Muscle layer of colon (tissue), 2 donors: ENCODE results near the gene XYLT2.
"Not testable (repeated sequence)": the region's sequence is repeated elsewhere in the genome, so short reads cannot be mapped to it uniquely, and the experiment has no call there.

ENCODE experiments used
- H3K27ac ChIP-seq: one replicate; pipeline ENCODE4 v1.7.0; 2013; ENCODE audit warnings: low read depth, mild to moderate bottlenecking, low read length, moderate library complexity
- H3K27me3 ChIP-seq, 2 donors: one replicate each; pipeline ENCODE4 v1.7.0; 2013; ENCODE audit warnings: low read length in 2 of 2, mild to moderate bottlenecking in 2 of 2; ENCODE audit not compliant: insufficient read depth in 2 of 2, control insufficient read depth in 1 of 2
- H3K36me3 ChIP-seq: one replicate; pipeline ENCODE4 v1.7.0; 2013; ENCODE audit warnings: mild to moderate bottlenecking, low read length; ENCODE audit not compliant: insufficient read depth
- H3K4me1 ChIP-seq: one replicate; pipeline ENCODE4 v1.7.0; 2013; ENCODE audit warnings: mild to moderate bottlenecking, low read length; ENCODE audit not compliant: insufficient read depth
- H3K4me3 ChIP-seq, 2 donors: one replicate each; pipeline ENCODE4 v1.7.0; 2013; ENCODE audit warnings: low read length in 2 of 2, low read depth in 1 of 2, mild to moderate bottlenecking in 1 of 2, moderate library complexity in 1 of 2
- H3K9ac ChIP-seq: one replicate; pipeline ENCODE4 v1.7.0; 2013; ENCODE audit warnings: low read length
- H3K9me3 ChIP-seq: one replicate; pipeline ENCODE4 v1.7.0; 2013; ENCODE audit warnings: mild to moderate bottlenecking, low read length
- donor health status: abdominal sarcoma.
- donor health status: Adenocarcinoma of cecum.

XYLT2 gene

DNA sequence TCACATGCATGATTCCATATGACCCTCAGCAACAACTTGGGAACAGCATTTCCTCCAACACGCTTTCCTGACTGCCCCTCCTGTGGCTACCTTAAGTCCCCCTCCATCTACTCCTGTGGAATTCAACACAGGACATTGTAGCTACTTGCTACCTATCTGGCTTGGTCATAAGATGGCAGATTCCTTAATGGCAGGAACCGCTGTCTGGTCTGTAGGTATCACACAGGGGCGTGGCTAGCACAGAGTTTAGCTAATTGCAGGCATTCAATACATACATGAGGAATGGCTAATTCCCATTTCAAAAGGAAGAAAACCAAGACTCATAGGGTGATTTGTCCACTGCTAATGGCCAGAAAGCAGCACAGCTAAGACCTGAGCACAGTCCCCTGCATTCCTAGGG is 42.8 kb downstream of the XYLT2 start:
- no peaks in the 10 kb centered on the region for H3K9me3 ChIP-seq
- H3K4me3 ChIP-seq, result no peak overlapping the region
- H3K36me3 ChIP-seq, result peaks cover 92% of the 10 kb centered on the region

GRCh38 chr17:50389534-50389933 is 43.6 kb downstream of the XYLT2 start:
- Histone ChIP-seq H3K4me1 (no peaks in the 10 kb centered on the region), H3K4me3 (no peak overlapping the region), H3K36me3 (peaks cover 92% of the 10 kb centered on the region), H3K27me3 (no peaks in the 10 kb centered on the region), H3K27ac (no peak overlapping the region), H3K9ac (no peak overlapping the region), H3K9me3 (no peaks in the 10 kb centered on the region)

More for the DNA sequence above, 42.8 kb downstream of the XYLT2 start:
- Histone ChIP-seq H3K4me1 (no peaks in the 10 kb centered on the region), H3K27me3 (no peaks in the 10 kb centered on the region), H3K27ac (no peak overlapping the region), H3K9ac (no peak overlapping the region)

DNA sequence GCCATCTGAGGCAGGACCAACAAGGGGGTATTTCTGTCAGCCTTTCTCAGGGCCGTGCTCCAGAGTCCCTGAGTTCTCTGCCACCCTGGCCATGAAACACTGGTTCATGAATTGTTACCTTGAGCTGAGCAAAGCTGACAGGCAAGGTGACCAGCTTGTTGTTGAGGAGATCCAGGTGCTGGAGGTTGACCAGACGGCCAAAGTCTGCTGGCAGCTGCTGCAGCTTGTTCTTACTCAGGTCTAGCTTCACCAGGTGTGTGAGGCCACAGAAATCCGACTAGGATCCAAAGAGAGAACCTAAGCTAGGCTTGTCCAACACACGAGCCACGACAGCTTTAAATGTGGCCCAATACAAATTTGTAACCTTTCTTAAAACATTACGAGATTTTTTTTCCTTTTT is 46.7 kb downstream of the XYLT2 start:
- Histone ChIP-seq H3K27me3 (no peaks in the 10 kb centered on the region), H3K36me3 (peaks cover 64% of the 10 kb centered on the region), H3K9me3 (no peaks in the 10 kb centered on the region), H3K9ac (no peak overlapping the region), H3K4me1 (peaks cover 15% of the 10 kb centered on the region), H3K4me3 (no peak overlapping the region), H3K27ac (no peak overlapping the region)

- no peak overlapping the region for H3K27ac ChIP-seq
- H3K9ac ChIP-seq, result no peak overlapping the region
- H3K9me3 ChIP-seq, result no peaks in the 10 kb centered on the region
- no peaks in the 10 kb centered on the region for H3K27me3 ChIP-seq
- peaks cover 19% of the 10 kb centered on the region for H3K4me1 ChIP-seq
- no peak overlapping the region for H3K4me3 ChIP-seq
- peaks cover 53% of the 10 kb centered on the region for H3K36me3 ChIP-seq
Observed at GRCh38 chr17:50393700-50394099, 47.8 kb downstream of the XYLT2 start.

DNA sequence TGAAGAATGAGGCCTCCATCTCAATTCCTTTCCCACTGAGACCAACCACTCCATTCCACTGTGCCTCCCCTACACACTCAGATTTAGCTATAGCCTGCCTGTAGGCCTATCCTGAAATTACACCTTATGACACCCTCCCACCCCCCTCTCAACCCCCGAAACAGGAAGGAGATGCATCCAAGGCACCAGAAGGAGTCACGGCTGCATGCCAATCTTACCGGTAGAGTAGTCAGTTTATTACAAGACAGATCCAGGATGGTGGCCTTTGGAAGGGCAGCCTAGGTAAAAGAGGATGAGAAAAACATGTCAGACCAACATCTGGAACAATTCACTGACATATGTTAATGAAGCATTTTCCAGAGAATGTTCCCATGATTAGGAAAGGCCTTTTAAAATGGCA is 48.8 kb downstream of the XYLT2 start:
- Histone ChIP-seq H3K27me3 (no peaks in the 10 kb centered on the region), H3K9me3 (no peaks in the 10 kb centered on the region), H3K4me3 (no peak overlapping the region), H3K36me3 (peaks cover 44% of the 10 kb centered on the region), H3K27ac (no peak overlapping the region), H3K4me1 (peaks cover 19% of the 10 kb centered on the region), H3K9ac (no peak overlapping the region)

DNA sequence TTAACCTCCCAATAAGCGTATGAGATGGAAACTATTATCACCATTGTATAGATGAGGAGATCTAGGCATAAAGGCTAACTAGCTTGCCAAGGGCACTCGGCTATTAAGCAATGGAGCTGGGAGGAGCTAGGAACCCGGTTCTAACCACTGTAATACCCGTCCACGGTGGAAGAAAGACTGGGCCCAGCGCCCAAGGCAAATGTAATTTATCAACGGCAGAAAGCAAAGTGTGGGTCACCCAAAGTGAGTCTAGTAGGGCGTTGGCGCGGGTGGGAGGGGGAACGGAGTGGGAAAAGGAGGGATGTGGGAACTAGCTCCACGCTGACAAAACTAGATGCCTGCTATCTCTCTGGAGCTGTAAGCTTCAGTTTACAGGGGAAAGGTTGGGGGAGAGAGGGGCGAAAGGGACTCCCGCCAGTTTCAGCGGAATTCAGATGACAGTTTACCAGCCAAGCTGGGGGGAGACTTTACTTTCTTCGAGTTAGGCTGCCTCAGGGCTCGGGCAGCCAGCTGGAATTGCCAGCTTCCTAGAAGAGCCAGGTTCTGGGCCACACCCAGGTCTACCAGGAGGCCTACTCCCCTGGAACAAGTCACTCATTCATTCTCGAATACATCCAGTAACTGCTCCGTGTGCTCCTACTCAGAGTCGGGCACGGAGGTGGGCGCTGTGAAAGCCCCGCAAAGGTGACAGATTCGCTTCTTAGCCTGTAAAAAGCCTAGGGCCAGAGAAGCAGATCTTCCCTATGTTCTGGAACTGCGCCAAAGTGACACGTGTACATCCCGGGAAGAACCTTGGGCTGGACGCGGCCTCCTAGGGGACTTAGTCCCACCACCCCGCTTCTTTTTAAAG is 50.6 kb downstream of the XYLT2 start:
- Histone ChIP-seq H3K4me3 (peak overlapping the region; percentile 77 to 97), H3K9me3 (no peaks in the 10 kb centered on the region), H3K27me3 (no peaks in the 10 kb centered on the region), H3K36me3 (peaks cover 33% of the 10 kb centered on the region), H3K4me1 (peaks cover 19% of the 10 kb centered on the region), H3K27ac (peak overlapping the region; percentile 54), H3K9ac (peak overlapping the region; percentile 90)

- Histone ChIP-seq H3K9me3 (no peaks in the 10 kb centered on the region), H3K36me3 (peaks cover 25% of the 10 kb centered on the region), H3K4me1 (peaks cover 19% of the 10 kb centered on the region), H3K4me3 (peak within 1 kb of the TSS; percentile 77 to 97), H3K27ac (peak within 1 kb of the TSS; percentile 54), H3K9ac (peak within 1 kb of the TSS; percentile 90), H3K27me3 (no peaks in the 10 kb centered on the region)
Observed at GRCh38 chr17:50397111-50397918, 51.4 kb downstream of the XYLT2 start, which contains the start of gene LRRC59. Gene LRRC59 (minus strand): TSS chr17:50397523. CDS start chr17:50397317, 206 bp downstream.

DNA sequence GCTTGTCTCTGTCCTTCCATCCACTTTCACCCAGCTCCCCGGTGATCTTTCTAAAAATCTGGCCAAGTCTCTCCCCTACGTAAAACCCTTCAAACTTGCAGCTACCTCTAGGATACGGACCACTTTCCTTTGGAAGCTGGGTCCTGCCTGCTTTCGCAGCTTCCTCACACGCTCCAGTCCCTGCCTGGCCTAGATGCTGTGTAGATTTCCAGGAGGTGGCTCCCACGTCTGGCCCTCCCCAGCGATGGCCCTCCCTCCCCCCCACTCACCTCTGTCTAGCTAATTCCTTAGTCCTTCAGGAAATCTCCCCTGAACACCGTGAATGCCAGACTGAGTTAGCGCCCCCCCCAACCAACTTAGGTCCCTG is 52.0 kb downstream of the XYLT2 start:
- no peak overlapping the region for H3K27ac ChIP-seq
- H3K4me3 ChIP-seq, result peak overlapping the region; percentile 23 to 97
- H3K9ac ChIP-seq, result no peak overlapping the region
- no peaks in the 10 kb centered on the region for H3K27me3 ChIP-seq
- peaks cover 19% of the 10 kb centered on the region for H3K4me1 ChIP-seq
- H3K9me3 ChIP-seq, result no peaks in the 10 kb centered on the region
- H3K36me3 ChIP-seq, result peaks cover 19% of the 10 kb centered on the region

DNA sequence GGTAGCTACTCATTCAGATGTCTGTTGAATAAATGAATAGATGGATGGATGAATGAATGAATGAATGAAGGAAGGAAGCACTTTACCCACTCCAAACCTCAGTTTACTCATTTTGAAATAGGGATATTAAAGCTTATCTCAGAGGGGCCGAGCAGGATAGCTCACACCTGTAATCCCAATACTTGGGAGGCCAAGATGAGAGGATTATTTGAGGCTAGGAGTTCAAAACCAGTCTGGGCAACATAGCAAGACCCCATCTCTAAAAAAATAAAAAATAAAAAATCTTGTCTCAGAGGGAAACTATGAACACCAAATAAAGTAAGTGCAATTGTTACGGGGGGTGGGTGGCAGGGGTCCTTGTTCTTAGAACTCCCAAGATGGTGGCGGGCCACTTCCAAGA is 52.7 kb downstream of the XYLT2 start:
- H3K36me3 ChIP-seq, result peaks cover 11% of the 10 kb centered on the region
- H3K9me3 ChIP-seq, H3K9ac ChIP-seq, H3K4me3 ChIP-seq, H3K27ac ChIP-seq, H3K27me3 ChIP-seq: not testable (repeated sequence)
- peaks cover 19% of the 10 kb centered on the region for H3K4me1 ChIP-seq

DNA sequence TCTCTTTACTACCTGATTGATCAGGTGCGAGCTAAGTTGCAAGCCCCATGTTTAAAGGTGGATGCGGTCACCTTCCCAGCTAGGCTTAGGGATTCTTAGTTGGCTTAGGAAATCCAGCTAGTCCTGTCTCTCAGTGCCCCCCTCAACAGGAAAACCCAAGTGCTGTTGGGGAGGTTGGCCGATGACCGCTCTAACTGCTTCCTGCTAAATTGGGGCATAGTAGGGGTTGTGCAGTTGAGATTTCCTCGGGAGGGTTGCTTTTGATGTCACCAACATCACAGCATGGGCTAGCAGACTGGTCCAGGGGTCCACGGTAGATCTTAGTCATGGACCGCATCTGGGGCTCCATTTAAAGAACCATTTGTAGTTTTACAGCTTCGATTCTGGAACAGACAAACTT is 53.7 kb downstream of the XYLT2 start:
- H3K4me1 ChIP-seq, result peaks cover 19% of the 10 kb centered on the region
- not testable (repeated sequence) for H3K27me3 ChIP-seq, H3K9ac ChIP-seq, H3K36me3 ChIP-seq, H3K4me3 ChIP-seq, H3K27ac ChIP-seq, H3K9me3 ChIP-seq

GRCh38 chr17:50405351-50405750 is 59.4 kb downstream of the XYLT2 start:
- H3K27ac ChIP-seq, H3K36me3 ChIP-seq, H3K4me3 ChIP-seq, H3K9me3 ChIP-seq, H3K4me1 ChIP-seq, H3K9ac ChIP-seq, H3K27me3 ChIP-seq: not testable (repeated sequence)
